ENCODE results near the gene C18orf32.

DNA sequence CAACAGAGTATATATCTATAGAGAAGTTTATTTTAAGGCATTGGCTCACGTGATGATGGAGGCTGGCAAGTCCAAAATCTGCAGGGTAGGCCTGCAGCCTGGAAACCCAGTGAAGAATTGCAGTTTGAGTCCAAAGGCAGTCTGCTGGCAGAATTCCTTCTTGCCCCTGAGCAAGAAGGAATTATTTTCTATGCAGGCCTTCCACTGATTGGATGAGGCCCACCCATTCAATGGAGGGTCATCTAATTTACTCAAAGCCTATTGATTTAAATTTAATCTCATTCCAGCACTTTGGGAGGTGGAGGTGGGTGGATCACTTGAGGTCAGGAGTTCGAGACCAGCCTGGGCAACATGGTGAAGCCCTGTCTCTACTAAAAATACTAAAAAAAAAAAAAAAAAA is 30.4 kb upstream of the C18orf32 start:
- TF ChIP-seq ZNF614 (CRISPR knock-in tag; IDR thresholded peaks at IDR 0.05; ENCODE audit: borderline replicate concordance) (no peak), ZNF432 (CRISPR knock-in tag; IDR thresholded peaks at IDR 0.05; ENCODE audit: borderline replicate concordance) (no peak), SP1 (IDR thresholded peaks at IDR 0.05) (no peak), SP1 (CRISPR knock-in tag; IDR thresholded peaks at IDR 0.05) (no peak), ZNF20 (CRISPR knock-in tag; IDR thresholded peaks at IDR 0.05) (no peak), MTF1 (CRISPR knock-in tag; IDR thresholded peaks at IDR 0.05) (no peak), TRIM24 (CRISPR knock-in tag; IDR thresholded peaks at IDR 0.05) (no peak), ZKSCAN1 (IDR thresholded peaks at IDR 0.05; ENCODE audit: low read length) (no peak), ZSCAN29 (CRISPR knock-in tag; conservative IDR thresholded peaks at IDR 0.05) (no peak), HOXA7 (CRISPR knock-in tag; IDR thresholded peaks at IDR 0.05) (no peak), ZNF317 (CRISPR knock-in tag; IDR thresholded peaks at IDR 0.05) (no peak)
- TF ChIP-seq, protein P1, sequence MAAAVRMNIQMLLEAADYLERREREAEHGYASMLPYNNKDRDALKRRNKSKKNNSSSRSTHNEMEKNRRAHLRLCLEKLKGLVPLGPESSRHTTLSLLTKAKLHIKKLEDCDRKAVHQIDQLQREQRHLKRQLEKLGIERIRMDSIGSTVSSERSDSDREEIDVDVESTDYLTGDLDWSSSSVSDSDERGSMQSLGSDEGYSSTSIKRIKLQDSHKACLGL (CRISPR knock-in tag; IDR thresholded peaks at IDR 0.05): no peak

Measured in HepG2 (cell line).